ENCODE data around the gene BANP. TPM values are rescaled to one million over a fixed set of nuclear protein-coding genes. Genes with fewer than 3 reads are reported as not detected.
"Not testable (repeated sequence)": the region's sequence is repeated elsewhere in the genome, so short reads cannot be mapped to it uniquely, and the experiment has no call there.

The BANP gene
- total RNA-seq, 1 donor from 2014 or later, result 30.4 TPM

DNA sequence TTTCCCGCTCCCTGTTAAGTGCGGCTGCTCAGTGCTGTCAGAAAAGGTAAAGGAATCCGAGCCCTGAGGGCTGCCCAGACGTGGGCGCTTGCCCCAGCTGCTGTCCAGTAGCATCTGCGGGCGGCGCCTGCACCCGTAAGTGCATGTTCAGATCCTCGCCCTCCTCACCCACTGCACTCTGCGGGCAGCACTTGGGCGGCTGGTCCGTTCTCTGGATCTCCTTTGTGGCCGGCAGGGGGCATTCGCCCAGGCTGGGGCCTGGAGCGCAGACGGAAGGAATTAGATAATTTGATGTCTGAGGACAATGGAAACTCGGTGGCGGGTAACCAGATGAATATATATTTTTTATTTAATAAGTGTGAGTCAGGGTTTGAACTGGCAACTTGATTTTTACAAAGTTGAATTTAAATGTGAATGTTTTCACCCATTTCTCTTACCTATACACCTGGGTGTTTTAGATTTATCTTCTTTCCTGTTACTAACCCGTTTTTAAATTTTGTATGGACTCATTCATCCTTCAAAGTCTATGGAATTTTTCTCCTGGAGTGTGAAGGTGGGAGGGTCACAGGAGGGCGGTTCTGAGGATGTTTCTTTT, 73.4 kb downstream of the BANP start:
- H3K4me2 ChIP-seq, result peak overlapping the region; percentile 43
- not testable (repeated sequence) for H3K79me2 ChIP-seq (ENCODE audit: low read depth); H3K27me3 Mint-ChIP-seq (ENCODE audit: insufficient read depth, low read depth); H3K9me3 ChIP-seq (ENCODE audit: low read depth); H3F3A ChIP-seq (ENCODE audit: low read depth); H4K20me1 ChIP-seq (ENCODE audit: low read depth); H3K27me3 ChIP-seq; H3K27ac ChIP-seq; H3K9me3 Mint-ChIP-seq; H2AFZ ChIP-seq (replicated peaks); H3K36me3 Mint-ChIP-seq; H3K36me3 ChIP-seq; H3K9ac ChIP-seq; H3K4me3 ChIP-seq
- peaks cover 14% of the 10 kb centered on the region for H3K4me1 ChIP-seq
- peak overlapping the region; percentile 21 for H3K4me3 Mint-ChIP-seq
- H3K27ac Mint-ChIP-seq, result peak overlapping the region; percentile 95
- DNase-seq (ENCODE audit: low spot score), result peak; percentile 75
- H3K4me1 Mint-ChIP-seq, result peaks cover 51% of the 10 kb centered on the region
- TF ChIP-seq, protein P1, sequence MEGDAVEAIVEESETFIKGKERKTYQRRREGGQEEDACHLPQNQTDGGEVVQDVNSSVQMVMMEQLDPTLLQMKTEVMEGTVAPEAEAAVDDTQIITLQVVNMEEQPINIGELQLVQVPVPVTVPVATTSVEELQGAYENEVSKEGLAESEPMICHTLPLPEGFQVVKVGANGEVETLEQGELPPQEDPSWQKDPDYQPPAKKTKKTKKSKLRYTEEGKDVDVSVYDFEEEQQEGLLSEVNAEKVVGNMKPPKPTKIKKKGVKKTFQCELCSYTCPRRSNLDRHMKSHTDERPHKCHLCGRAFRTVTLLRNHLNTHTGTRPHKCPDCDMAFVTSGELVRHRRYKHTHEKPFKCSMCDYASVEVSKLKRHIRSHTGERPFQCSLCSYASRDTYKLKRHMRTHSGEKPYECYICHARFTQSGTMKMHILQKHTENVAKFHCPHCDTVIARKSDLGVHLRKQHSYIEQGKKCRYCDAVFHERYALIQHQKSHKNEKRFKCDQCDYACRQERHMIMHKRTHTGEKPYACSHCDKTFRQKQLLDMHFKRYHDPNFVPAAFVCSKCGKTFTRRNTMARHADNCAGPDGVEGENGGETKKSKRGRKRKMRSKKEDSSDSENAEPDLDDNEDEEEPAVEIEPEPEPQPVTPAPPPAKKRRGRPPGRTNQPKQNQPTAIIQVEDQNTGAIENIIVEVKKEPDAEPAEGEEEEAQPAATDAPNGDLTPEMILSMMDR (IDR thresholded peaks at IDR 0.05), result peak; percentile 69

GRCh38 chr16:88025086-88025492, 73.9 kb downstream of the BANP start:
- Histone ChIP-seq H3K4me2 (peak overlapping the region; percentile 43), H3K4me1 (peaks cover 14% of the 10 kb centered on the region)
- H3K27ac Mint-ChIP-seq, result peak overlapping the region; percentile 95
- H3K4me3 ChIP-seq; H3F3A ChIP-seq (ENCODE audit: low read depth); H3K9ac ChIP-seq; H3K36me3 ChIP-seq; H3K9me3 ChIP-seq (ENCODE audit: low read depth); H2AFZ ChIP-seq (replicated peaks); H3K79me2 ChIP-seq (ENCODE audit: low read depth); H4K20me1 ChIP-seq (ENCODE audit: low read depth); H3K27me3 Mint-ChIP-seq (ENCODE audit: insufficient read depth, low read depth); H3K27me3 ChIP-seq; H3K36me3 Mint-ChIP-seq; H3K27ac ChIP-seq; H3K9me3 Mint-ChIP-seq: not testable (repeated sequence)
- DNase-seq (ENCODE audit: low spot score), result peak; percentile 30
- peak overlapping the region; percentile 21 for H3K4me3 Mint-ChIP-seq
- H3K4me1 Mint-ChIP-seq, result peaks cover 50% of the 10 kb centered on the region

GRCh38 chr16:88025828-88026555, 74.8 kb downstream of the BANP start:
- H3K36me3 ChIP-seq; H3F3A ChIP-seq (ENCODE audit: low read depth); DNase-seq (ENCODE audit: low spot score); H3K27ac ChIP-seq; H2AFZ ChIP-seq (replicated peaks); H3K9me3 ChIP-seq (ENCODE audit: low read depth); H3K9me3 Mint-ChIP-seq; H3K4me3 ChIP-seq; H3K4me2 ChIP-seq; H3K36me3 Mint-ChIP-seq; H3K79me2 ChIP-seq (ENCODE audit: low read depth); H3K27me3 Mint-ChIP-seq (ENCODE audit: insufficient read depth, low read depth); H4K20me1 ChIP-seq (ENCODE audit: low read depth); H3K27me3 ChIP-seq; H3K4me3 Mint-ChIP-seq; H3K9ac ChIP-seq; H3K27ac Mint-ChIP-seq: not testable (repeated sequence)
- peaks cover 50% of the 10 kb centered on the region for H3K4me1 Mint-ChIP-seq
- peaks cover 14% of the 10 kb centered on the region for H3K4me1 ChIP-seq

DNA sequence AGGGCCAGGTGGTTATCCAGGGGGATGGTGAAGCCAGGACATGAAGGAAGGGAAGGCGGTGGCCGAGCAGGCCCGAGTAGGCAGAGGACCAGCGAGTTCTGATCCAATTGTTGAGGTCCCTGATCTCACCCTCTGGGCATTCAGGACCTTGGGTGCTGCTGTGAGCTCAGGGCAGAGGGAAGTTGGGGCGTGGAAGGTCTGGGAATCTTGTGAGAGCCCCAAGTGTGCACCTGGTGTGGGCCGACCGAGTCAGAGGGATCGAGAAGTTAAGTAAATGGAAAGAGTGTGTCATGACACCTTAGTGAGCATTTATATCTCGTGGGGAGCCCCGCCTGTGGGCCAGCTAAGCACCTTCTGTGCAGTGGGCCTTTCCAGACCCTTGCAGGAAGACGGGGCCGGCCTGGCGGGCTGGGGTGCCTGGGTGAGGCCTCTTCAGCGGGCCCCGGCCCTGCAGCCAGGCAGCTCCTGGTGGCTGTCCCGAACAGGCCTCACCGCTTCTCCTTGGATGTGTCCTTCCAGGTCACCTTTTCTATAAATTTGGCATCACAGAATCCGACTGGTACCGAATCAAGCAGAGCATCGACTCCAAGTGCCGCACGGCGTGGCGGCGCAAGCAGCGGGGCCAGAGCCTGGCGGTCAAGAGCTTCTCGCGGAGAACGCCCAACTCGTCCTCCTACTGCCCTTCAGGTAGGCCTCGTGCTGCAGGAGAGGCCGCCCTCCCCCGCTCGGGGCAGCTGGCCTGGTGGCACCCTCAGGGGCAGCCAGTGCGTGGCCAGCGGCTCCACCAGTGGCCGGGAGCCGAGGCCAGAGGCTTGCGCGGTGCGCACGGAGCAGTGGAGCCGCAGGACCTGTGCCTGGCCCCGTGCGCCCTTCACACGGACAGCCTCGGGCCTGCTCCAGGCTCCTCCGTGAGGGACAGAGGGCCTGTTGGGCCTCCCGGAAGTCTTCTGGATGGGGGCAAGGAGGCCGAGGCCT, 76.0 kb downstream of the BANP start:
- Histone ChIP-seq H3K4me1 (peaks cover 14% of the 10 kb centered on the region), H3K27ac (no peak overlapping the region), H3K36me3 (no peaks in the 10 kb centered on the region), H4K20me1 (ENCODE audit: low read depth) (peaks cover 9% of the 10 kb centered on the region), H3F3A (ENCODE audit: low read depth) (no peaks in the 10 kb centered on the region), H3K9ac (no peak overlapping the region), H3K9me3 (ENCODE audit: low read depth) (no peaks in the 10 kb centered on the region), H3K79me2 (ENCODE audit: low read depth) (no peaks in the 10 kb centered on the region), H2AFZ (replicated peaks) (no peak overlapping the region), H3K4me3 (no peak overlapping the region), H3K27me3 (no peaks in the 10 kb centered on the region), H3K4me2 (no peak overlapping the region)
- peaks cover 48% of the 10 kb centered on the region for H3K4me1 Mint-ChIP-seq
- DNase-seq (ENCODE audit: low spot score), result no peak
- H3K27me3 Mint-ChIP-seq (ENCODE audit: insufficient read depth, low read depth), result peaks cover 2% of the 10 kb centered on the region
- peak overlapping the region; percentile 11 for H3K27ac Mint-ChIP-seq
- no peaks in the 10 kb centered on the region for H3K9me3 Mint-ChIP-seq
- TF ChIP-seq, protein P1 (IDR thresholded peaks at IDR 0.05), result no peak
- TF ChIP-seq EZH2phosphoT487 (IDR thresholded peaks at IDR 0.05), result no peak
- no peak for TF ChIP-seq EZH2 (IDR thresholded peaks at IDR 0.05)
- H3K4me3 Mint-ChIP-seq, result no peak overlapping the region
- peaks cover 11% of the 10 kb centered on the region for H3K36me3 Mint-ChIP-seq

DNA sequence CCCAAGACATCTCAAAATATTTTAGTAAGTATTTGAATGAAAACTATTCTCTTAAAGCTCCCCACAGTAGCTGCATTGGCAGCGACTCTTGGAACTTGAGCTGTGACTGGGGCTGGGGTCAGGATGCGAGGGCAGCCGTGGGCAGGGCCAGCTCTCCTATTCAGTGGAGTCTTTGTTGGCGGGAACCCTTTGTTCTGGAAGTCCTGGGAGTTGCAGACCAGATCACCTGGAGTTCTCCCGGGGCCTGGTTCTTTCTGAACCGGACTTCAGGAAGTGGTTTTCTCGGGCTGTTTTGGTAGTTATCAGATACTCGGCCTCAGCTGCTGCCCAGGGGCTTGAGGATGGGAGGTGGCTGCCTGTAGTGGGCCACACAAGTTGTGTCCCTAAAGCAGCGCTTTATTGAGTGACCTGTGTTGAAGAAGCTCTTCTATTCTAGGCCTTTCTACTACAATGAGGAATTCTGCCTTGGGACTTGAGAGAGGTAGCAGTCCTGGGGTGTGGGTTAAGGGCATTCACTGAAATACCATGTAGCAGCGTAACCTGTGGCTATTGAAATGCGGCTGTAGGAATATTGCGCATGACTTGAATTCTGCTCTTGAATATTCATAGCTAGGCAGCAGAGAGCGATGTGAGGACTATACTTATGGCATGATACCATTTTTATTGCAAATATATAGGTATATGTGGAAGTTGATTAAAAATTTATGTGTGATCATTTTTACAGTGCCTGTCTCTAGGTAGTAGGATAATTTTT, 77.1 kb downstream of the BANP start:
- not testable (repeated sequence) for H3K4me3 ChIP-seq; H3K79me2 ChIP-seq (ENCODE audit: low read depth); H3K27me3 ChIP-seq; H3K4me2 ChIP-seq; H3K27ac ChIP-seq; H3K36me3 ChIP-seq; H3K36me3 Mint-ChIP-seq; H3K27me3 Mint-ChIP-seq (ENCODE audit: insufficient read depth, low read depth); H3K9ac ChIP-seq; H3K9me3 Mint-ChIP-seq; H3K4me3 Mint-ChIP-seq; H3F3A ChIP-seq (ENCODE audit: low read depth); H2AFZ ChIP-seq (replicated peaks); H4K20me1 ChIP-seq (ENCODE audit: low read depth); H3K9me3 ChIP-seq (ENCODE audit: low read depth)
- peaks cover 14% of the 10 kb centered on the region for H3K4me1 ChIP-seq
- Mint-ChIP-seq H3K4me1 (peaks cover 41% of the 10 kb centered on the region), H3K27ac (peak overlapping the region; percentile 97)
- peak; percentile 27 for DNase-seq (ENCODE audit: low spot score)

All from neural progenitor cell (in vitro differentiated cells).